GM18502 (cell line): Measurements from ENCODE around the gene NBEA.
"Not testable (repeated sequence)": the region's sequence is repeated elsewhere in the genome, so short reads cannot be mapped to it uniquely, and the experiment has no call there.

Experiments
- ATAC-seq: cut with Tn5 transposase; IDR thresholded peaks from one replicate; pipeline ENCODE4 v1.9.1; 2021; ENCODE audit warnings: mild to moderate bottlenecking; ENCODE audit not compliant: unreplicated experiment, poor library complexity

NBEA gene

DNA sequence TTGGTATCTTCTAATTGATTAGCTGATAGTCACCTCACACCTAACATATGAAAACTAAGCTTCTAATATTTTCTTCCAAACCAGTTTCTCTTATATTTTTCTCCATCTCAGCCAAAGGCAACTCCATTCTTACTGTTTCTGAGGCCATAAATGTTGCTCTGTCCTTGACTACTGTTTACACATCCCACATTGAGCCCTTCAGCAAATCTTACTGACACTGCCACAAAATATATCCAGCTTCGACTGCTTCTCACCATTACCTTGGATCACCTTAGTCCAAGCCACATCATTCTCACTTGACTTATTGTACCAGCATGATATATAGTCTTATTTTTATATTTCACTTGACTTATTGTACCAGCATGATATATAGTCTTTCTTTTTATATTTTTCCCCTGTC is 412.8 kb downstream of the NBEA start:
- no peak for ATAC-seq

- ATAC-seq, result no peak
Observed at GRCh38 chr13:35356572-35356971, 414.5 kb downstream of the NBEA start.

- ATAC-seq, result no peak
Observed at GRCh38 chr13:35365883-35366282, 423.8 kb downstream of the NBEA start.

DNA sequence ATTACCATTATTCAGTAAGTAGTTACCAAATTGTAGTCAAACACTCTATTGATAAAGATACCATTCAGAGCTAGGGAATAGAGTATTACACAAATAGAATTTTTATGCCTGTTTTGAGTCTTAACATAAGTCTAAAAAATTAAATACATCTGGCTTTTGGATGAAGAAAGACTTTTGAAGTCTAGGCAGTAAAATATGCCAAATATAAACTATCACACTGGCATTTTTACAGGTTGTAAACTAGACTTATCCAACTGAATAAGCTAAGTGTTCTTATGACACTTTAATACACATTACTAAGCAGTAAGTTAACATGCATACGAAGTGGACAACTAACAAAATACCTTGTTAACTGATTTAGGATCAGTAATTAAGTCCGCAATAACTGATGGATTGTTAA is 425.5 kb downstream of the NBEA start:
- ATAC-seq, result no peak

DNA sequence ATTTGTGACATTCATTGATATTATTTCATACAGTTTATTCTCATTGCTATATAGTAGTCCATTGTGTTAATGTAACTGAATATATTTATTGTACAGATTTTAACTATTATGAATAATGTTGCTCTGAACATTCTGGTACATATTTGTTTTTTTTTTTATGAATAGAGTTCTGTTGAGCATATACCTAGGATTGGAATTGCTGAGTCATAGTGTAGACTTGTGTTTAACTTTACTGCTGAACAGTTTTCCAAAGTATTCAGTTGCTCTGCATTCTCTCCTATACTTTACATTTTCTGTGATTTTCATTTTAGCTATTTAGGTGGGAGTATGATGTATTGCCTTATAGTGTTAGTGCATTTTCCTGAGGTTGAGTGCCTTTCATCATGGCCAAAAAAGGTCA is 436.9 kb downstream of the NBEA start:
- no peak for ATAC-seq

GRCh38 chr13:35379663-35380062 is 437.6 kb downstream of the NBEA start:
- ATAC-seq, result no peak

GRCh38 chr13:35387682-35388250 is 445.7 kb downstream of the NBEA start:
- no peak for ATAC-seq

DNA sequence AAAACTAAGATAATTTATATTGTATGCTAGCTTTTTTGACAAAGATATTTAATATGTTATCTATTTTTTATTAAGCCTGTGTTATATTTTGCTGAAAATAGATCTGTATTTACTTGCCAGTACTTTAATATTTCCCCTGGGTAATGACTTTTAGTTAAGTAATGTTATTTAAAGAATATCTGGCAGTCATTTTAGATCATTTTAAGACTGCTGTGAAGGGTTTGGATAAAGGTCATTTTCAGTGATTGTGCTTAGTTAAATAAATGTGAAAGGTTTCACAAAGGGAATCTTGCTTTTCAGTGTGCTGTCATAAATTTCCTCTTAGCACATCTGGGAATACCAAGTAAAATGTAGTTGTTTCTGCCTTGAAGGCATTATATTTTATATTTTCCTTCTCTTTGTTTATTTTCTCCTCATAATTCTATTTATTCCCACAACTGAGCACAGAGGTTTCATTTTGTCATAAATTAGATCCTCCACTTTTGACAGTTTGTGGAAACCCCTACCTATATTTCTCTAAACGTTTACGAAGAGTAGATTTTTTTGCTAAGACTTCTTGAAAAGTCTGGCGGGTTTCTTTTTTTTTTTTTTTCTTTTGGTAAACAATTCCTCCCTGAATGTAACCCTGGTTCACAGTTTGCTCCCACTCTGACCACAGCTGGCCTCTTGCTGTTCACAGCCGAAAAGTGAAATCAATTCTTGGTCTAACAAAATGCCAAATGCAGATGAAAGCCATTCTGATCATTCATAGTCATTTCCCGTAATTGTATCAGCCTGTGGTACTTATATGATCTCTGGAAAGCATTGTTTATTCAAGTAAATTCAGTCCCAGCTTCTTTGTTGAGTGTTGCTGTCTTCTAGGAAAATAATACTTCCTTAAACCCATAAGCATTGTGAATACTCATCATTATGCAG is 446.6 kb downstream of the NBEA start:
- ATAC-seq, result no peak

GRCh38 chr13:35389535-35389934 is 447.5 kb downstream of the NBEA start:
- ATAC-seq, result no peak

DNA sequence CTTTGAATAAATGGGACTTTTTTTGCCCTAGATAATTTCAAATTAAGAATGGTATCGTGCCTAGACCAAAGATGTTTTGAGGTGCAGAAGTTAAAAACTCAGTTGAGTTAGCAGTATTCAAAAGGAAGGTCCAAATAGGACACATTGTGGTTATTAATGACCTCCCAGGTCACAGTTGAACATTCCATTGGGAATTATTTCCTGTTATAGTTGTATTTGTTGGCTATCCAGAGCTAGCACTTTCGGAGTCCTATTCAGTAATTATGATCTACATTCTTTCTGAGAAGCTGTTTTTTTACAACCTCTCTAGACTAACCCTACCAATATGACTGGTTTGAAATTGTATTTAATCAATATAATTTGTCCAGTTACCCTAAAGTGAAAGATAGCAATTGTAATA is 450.7 kb downstream of the NBEA start:
- ATAC-seq, result no peak

DNA sequence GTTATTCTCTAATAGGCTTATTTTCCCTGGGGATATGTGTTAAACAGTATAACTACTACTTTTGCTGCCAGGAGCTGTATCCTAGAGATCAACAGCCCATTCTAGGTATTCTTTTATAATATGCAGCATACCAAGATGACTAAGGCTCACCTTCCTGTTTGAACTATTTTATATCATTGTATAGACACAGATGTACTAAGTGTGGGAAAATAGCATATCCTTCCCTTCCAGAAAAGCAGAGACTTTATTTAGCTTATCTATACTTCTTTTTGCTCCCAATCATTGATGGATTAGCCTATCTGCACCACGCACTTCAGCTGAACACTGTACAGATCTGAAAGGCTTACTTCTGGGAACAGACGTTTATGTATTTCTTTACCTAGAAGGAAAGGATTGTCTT is 451.8 kb downstream of the NBEA start:
- ATAC-seq, result no peak

DNA sequence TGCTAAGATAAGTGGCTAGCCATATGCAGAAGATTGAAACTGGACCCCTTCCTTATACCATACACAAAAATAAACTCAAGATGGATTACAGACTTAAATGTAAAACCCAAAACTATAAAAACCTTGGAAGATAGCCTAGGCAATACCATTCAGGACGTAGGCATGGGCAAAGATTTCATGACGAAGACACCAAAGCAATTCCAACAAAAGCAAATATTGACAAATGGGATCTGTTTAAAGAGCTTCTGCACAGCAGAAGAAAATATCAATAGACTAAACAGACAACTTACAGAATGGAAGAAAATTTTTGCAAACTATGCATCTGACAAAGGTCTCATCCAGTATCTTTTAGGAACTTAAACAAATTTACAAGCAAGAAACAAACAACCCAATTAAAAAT is 466.2 kb downstream of the NBEA start:
- not testable (repeated sequence) for ATAC-seq

- no peak for ATAC-seq
Observed at GRCh38 chr13:35411059-35411744, 469.1 kb downstream of the NBEA start.

GRCh38 chr13:35448465-35448864 is 506.4 kb downstream of the NBEA start:
- ATAC-seq, result no peak

GRCh38 chr13:35449821-35450220 is 507.8 kb downstream of the NBEA start:
- no peak for ATAC-seq

- no peak for ATAC-seq
Observed at GRCh38 chr13:35455022-35455421, 513.0 kb downstream of the NBEA start.

DNA sequence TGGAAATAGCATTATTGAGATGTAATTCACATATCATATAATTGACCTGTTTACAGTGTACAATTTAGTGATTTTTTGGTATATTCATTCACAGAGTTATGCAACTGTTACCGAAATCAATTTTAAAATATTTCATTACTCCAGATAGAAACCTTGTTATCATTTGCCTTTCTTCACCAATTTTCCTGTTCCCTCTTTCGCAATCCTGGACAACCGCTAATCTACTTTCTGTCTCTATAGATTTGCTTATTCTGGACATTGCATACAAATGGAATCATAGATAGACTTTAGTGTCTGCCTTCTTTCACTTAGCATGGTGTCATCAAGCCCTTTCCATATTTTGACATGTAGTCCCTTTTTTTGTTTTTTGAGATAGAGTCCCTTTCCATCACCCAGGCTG is 515.2 kb downstream of the NBEA start:
- no peak for ATAC-seq

- no peak for ATAC-seq
Observed at GRCh38 chr13:35460061-35460460, 518.0 kb downstream of the NBEA start.

DNA sequence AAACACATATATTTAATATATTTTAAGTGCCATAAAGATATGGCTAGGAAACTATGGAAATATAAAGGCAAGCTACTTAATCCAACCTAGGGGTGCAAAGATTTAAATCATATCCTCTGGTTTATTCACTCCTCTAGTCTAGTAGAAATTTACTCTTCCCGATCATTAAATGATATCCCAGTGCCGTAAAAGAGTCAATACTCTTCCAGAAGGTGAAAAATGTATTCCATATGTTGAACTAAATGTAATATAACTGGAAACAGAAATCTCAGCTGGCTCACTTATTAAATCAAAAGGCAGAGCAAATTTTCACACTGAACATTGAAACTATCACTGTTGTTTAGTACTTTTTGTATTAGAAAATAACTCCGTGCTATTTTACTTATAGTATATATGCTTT is 523.3 kb downstream of the NBEA start:
- ATAC-seq, result no peak

GRCh38 chr13:35468195-35468594 is 526.1 kb downstream of the NBEA start:
- ATAC-seq, result no peak

DNA sequence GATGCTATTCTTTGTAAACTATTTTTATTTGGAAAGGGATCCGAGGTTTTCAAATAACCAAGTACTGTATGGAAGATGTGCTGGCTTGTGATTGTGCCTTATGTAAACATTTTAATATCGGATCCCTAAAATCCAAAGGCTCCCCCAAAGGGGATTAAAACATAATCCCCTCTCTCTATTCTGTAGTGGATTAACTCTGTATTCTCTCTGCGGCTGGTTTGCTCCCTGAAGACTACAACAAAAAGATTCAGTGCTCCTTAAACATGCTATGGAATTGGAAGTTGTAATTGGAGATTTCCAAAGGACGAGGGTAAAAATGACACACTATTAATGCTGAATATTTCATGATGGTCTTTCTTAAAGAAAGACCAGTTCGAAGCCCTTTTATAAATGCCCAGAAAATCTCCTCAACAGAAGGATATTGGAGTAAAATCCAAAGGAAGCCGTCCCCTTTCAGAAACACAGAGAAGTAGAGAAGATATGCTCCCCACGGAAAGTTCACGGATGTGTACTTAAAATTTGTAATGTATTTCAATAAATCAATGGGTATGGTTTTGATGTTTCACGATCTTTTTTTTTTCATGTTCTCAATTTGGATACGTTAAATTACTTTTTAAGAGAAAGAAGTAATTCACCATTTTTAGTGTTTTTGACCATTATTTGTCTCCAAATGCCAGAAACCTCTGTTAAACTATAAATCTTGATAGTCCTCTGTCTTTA is 527.9 kb downstream of the NBEA start:
- no peak for ATAC-seq
